Trophoblast cell (in vitro differentiated cells and primary cell): ENCODE measurements around the gene TPM4.

Experiments used
- DNase-seq, 2 donors: peaks; one replicate each; pipeline ENCODE4 v3.0.0-alpha.2; 2016
- H2AFZ ChIP-seq: 2 replicates; pipeline ENCODE4 v1.6.1; 2013; ENCODE audit warnings: low read length, moderate library complexity, mild to moderate bottlenecking; ENCODE audit not compliant: insufficient read depth, poor library complexity
- H2AK5ac ChIP-seq: 2 replicates; pipeline ENCODE4 v1.6.1; 2013; ENCODE audit warnings: mild to moderate bottlenecking, low read length
- H2BK120ac ChIP-seq: 2 replicates; pipeline ENCODE4 v1.6.1; 2013; ENCODE audit warnings: low read length, mild to moderate bottlenecking, moderate library complexity; ENCODE audit not compliant: insufficient read depth, poor library complexity
- H2BK12ac ChIP-seq: 2 replicates; pipeline ENCODE4 v1.6.1; 2013; ENCODE audit warnings: mild to moderate bottlenecking, low read length, moderate library complexity
- H2BK5ac ChIP-seq: 2 replicates; pipeline ENCODE4 v1.6.1; 2013; ENCODE audit warnings: low read length, low read depth, moderate library complexity, mild to moderate bottlenecking; ENCODE audit not compliant: poor library complexity
- H3K14ac ChIP-seq: 2 replicates; pipeline ENCODE4 v1.6.1; 2013; ENCODE audit warnings: mild to moderate bottlenecking, low read length
- H3K18ac ChIP-seq: 2 replicates; pipeline ENCODE4 v1.6.1; 2013; ENCODE audit warnings: mild to moderate bottlenecking, low read length
- H3K23ac ChIP-seq: 2 replicates; pipeline ENCODE4 v1.6.1; 2013; ENCODE audit warnings: low read length
- H3K27ac ChIP-seq: 2 replicates; pipeline ENCODE4 v1.5.1; 2013; ENCODE audit warnings: low read depth, mild to moderate bottlenecking, inconsistent platforms, low read length, moderate library complexity
- H3K27me3 ChIP-seq: 2 replicates; pipeline ENCODE4 v1.6.1; 2013; ENCODE audit warnings: inconsistent platforms, mild to moderate bottlenecking, low read length, moderate library complexity; ENCODE audit not compliant: insufficient read depth
- H3K36me3 ChIP-seq, 2 experiments: 1 replicate in 1 of 2; 2 replicates in 1 of 2; pipeline ENCODE4 v1.6.1; 2013; ENCODE audit warnings: low read length in 2 of 2, mild to moderate bottlenecking in 2 of 2, moderate library complexity in 1 of 2; ENCODE audit not compliant: insufficient read depth in 2 of 2, control insufficient read depth in 1 of 2
- H3K4ac ChIP-seq: 2 replicates; pipeline ENCODE4 v1.6.1; 2013; ENCODE audit warnings: low read depth, mild to moderate bottlenecking, low read length, moderate library complexity
- H3K4me1 ChIP-seq, 2 experiments: 1 replicate in 1 of 2; 2 replicates in 1 of 2; pipeline ENCODE4 v1.6.1; 2013; ENCODE audit warnings: low read length in 2 of 2, mild to moderate bottlenecking in 2 of 2, moderate library complexity in 1 of 2; ENCODE audit not compliant: insufficient read depth in 2 of 2, control insufficient read depth in 1 of 2
- H3K4me2 ChIP-seq: 2 replicates; pipeline ENCODE4 v1.6.1; 2013; ENCODE audit warnings: inconsistent platforms, mild to moderate bottlenecking, low read length, moderate library complexity
- H3K4me3 ChIP-seq: 2 replicates; pipeline ENCODE4 v1.5.1; 2013; ENCODE audit warnings: mild to moderate bottlenecking, low read depth, low read length, inconsistent platforms
- H3K79me1 ChIP-seq: one replicate; pipeline ENCODE4 v1.6.1; 2013; ENCODE audit warnings: low read length
- H3K79me2 ChIP-seq: 2 replicates; pipeline ENCODE4 v1.6.1; 2013; ENCODE audit warnings: low read length, mild to moderate bottlenecking; ENCODE audit not compliant: control insufficient read depth, insufficient read depth, poor library complexity
- H3K9ac ChIP-seq: 2 replicates; pipeline ENCODE4 v1.6.1; 2013; ENCODE audit warnings: mild to moderate bottlenecking, low read length
- H3K9me3 ChIP-seq: 2 replicates; pipeline ENCODE4 v1.6.1; 2013; ENCODE audit warnings: low read depth, mild to moderate bottlenecking, control low read depth, inconsistent platforms, low read length; ENCODE audit not compliant: insufficient read depth
- H4K12ac ChIP-seq: 2 replicates; pipeline ENCODE4 v1.6.1; 2013; ENCODE audit warnings: low read depth, mild to moderate bottlenecking, low read length, moderate library complexity
- H4K8ac ChIP-seq: 2 replicates; pipeline ENCODE4 v1.6.1; 2013; ENCODE audit warnings: low read depth, mild to moderate bottlenecking, low read length, moderate library complexity
- H4K91ac ChIP-seq: one replicate; pipeline ENCODE4 v1.6.1; 2013; ENCODE audit warnings: low read depth, mild to moderate bottlenecking, low read length, moderate library complexity
- WGBS: extraction: QIAGEN DNeasy Blood & Tissue Kit; methylation state at CpG from one replicate; pipeline ENCODE4 v1.1.7; 2013; ENCODE audit warnings: missing lambda C conversion rate; ENCODE audit not compliant: insufficient read length, insufficient coverage; ENCODE audit errors: extremely low coverage; 5-methylcytosine and 5-hydroxymethylcytosine counted together

The TPM4 gene

GRCh38 chr19:16095071-16095571 lies 18.8 kb downstream of the TPM4 start:
- no CpG with 5 or more reads among the region's 13 CpGs for WGBS
- Histone ChIP-seq H3K27ac (peak overlapping the region; percentile 16), H3K4me1 (peaks cover 19 to 46% of the 10 kb centered on the region in 2 experiments)

GRCh38 chr19:16096280-16096855 lies 20.1 kb downstream of the TPM4 start:
- Histone ChIP-seq H3K4ac (no peak overlapping the region), H3K79me2 (no peaks in the 10 kb centered on the region), H2AK5ac (no peak overlapping the region), H2AFZ (no peak overlapping the region), H3K27me3 (no peaks in the 10 kb centered on the region), H3K79me1 (peaks cover 4% of the 10 kb centered on the region), H3K23ac (no peak overlapping the region), H3K9me3 (no peaks in the 10 kb centered on the region), H3K4me2 (no peak overlapping the region), H4K91ac (no peak overlapping the region), H3K4me1 (peaks cover 19 to 46% of the 10 kb centered on the region in 2 experiments), H4K8ac (no peak overlapping the region), H2BK12ac (no peak overlapping the region), H3K9ac (no peak overlapping the region), H4K12ac (no peak overlapping the region), H2BK120ac (no peak overlapping the region), H3K14ac (no peak overlapping the region), H3K18ac (no peak overlapping the region), H3K4me3 (no peak overlapping the region), H3K36me3 (peaks cover 66 to 85% of the 10 kb centered on the region in 2 experiments), H2BK5ac (peak overlapping the region; percentile 21), H3K27ac (peak overlapping the region; percentile 64)
- peak in 1 of 2 donors; percentile 78 for DNase-seq
- WGBS, result no CpG with 5 or more reads among the region's 10 CpGs

More at GRCh38 chr19:16095071-16095571, 18.8 kb downstream of the TPM4 start:
- H2AK5ac ChIP-seq, result no peak overlapping the region
- peak overlapping the region; percentile 5 for H4K91ac ChIP-seq
- H3K18ac ChIP-seq, result no peak overlapping the region
- H3K14ac ChIP-seq, result no peak overlapping the region
- no peak overlapping the region for H4K12ac ChIP-seq
- no peaks in the 10 kb centered on the region for H3K9me3 ChIP-seq
- no peak overlapping the region for H2AFZ ChIP-seq
- peaks cover 69 to 90% of the 10 kb centered on the region in 2 experiments for H3K36me3 ChIP-seq
- H3K27me3 ChIP-seq, result no peaks in the 10 kb centered on the region
- no peak overlapping the region for H3K9ac ChIP-seq
- no peak overlapping the region for H3K4me2 ChIP-seq
- no peak for DNase-seq
- H2BK120ac ChIP-seq, result no peak overlapping the region
- no peak overlapping the region for H4K8ac ChIP-seq
- H2BK12ac ChIP-seq, result no peak overlapping the region
- H3K23ac ChIP-seq, result no peak overlapping the region
- H3K79me2 ChIP-seq, result no peaks in the 10 kb centered on the region
- H3K79me1 ChIP-seq, result peaks cover 4% of the 10 kb centered on the region
- H2BK5ac ChIP-seq, result no peak overlapping the region
- H3K4ac ChIP-seq, result no peak overlapping the region
- no peak overlapping the region for H3K4me3 ChIP-seq

- Histone ChIP-seq H3K4me2 (no peak overlapping the region), H3K79me1 (peaks cover 4% of the 10 kb centered on the region), H3K14ac (no peak overlapping the region), H3K9ac (no peak overlapping the region), H3K18ac (no peak overlapping the region), H3K27ac (peak overlapping the region; percentile 60), H3K4me3 (no peak overlapping the region), H2AFZ (no peak overlapping the region), H3K9me3 (no peaks in the 10 kb centered on the region), H2BK120ac (no peak overlapping the region), H3K4ac (no peak overlapping the region), H2BK12ac (no peak overlapping the region), H3K79me2 (no peaks in the 10 kb centered on the region), H2BK5ac (peak overlapping the region; percentile 23), H3K4me1 (peaks cover 17 to 31% of the 10 kb centered on the region in 2 experiments), H3K27me3 (no peaks in the 10 kb centered on the region), H3K23ac (no peak overlapping the region), H2AK5ac (no peak overlapping the region), H3K36me3 (peaks cover 57 to 81% of the 10 kb centered on the region in 2 experiments), H4K91ac (no peak overlapping the region), H4K8ac (no peak overlapping the region), H4K12ac (no peak overlapping the region)
- no peak for DNase-seq
- no CpG with 5 or more reads among the region's 6 CpGs for WGBS
Measured at GRCh38 chr19:16098416-16098768, 22.1 kb downstream of the TPM4 start.

- Histone ChIP-seq H3K9ac (no peak overlapping the region), H3K4me1 (peaks cover 17 to 29% of the 10 kb centered on the region in 2 experiments), H3K18ac (no peak overlapping the region), H3K79me2 (no peaks in the 10 kb centered on the region), H2BK120ac (no peak overlapping the region), H2BK12ac (no peak overlapping the region), H3K14ac (no peak overlapping the region), H3K79me1 (peaks cover 4% of the 10 kb centered on the region), H4K8ac (no peak overlapping the region), H3K4me2 (no peak overlapping the region), H3K36me3 (peaks cover 57 to 81% of the 10 kb centered on the region in 2 experiments), H3K4me3 (no peak overlapping the region), H2AFZ (no peak overlapping the region), H3K9me3 (no peaks in the 10 kb centered on the region), H3K4ac (no peak overlapping the region), H4K12ac (no peak overlapping the region), H4K91ac (no peak overlapping the region), H2BK5ac (no peak overlapping the region), H3K23ac (no peak overlapping the region), H2AK5ac (no peak overlapping the region), H3K27ac (no peak overlapping the region), H3K27me3 (no peaks in the 10 kb centered on the region)
- peak in 1 of 2 donors; percentile 59 for DNase-seq
- WGBS, result no CpG with 5 or more reads among the region's 6 CpGs
Measured at GRCh38 chr19:16098821-16099220, 22.5 kb downstream of the TPM4 start.
